ENCODE data around the gene DNMT3L.

DNA sequence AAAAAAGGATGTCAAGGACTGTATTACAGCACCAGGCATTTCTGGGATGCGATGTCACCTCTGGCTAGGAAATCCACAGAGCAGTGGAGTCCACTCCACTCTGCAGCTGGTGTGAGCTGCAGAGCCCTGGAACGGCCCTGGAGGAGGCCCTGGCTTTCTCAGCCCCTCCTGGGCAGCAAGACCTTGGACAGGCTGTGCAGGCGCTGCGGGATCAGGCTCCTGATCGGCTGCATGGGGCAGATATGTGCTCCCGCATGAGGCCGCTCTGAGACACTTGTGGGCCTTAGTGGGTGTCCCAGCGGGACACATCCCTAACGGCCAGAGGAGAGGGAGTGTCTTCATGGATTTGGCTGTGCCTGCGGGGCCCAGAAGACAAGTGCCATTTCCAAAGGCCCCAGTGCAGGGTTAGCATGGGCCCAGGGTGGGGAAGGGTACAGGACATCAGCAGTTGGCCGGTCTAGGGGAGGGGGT lies 6.2 kb downstream of the DNMT3L start:
- TF ChIP-seq MYC (IDR thresholded peaks at IDR 0.05; ENCODE audit: low read depth, low read length) (no peak), POLR2A (IDR thresholded peaks at IDR 0.05; ENCODE audit: extremely low read depth, insufficient read length) (no peak)
- TF ChIP-seq, protein P1, sequence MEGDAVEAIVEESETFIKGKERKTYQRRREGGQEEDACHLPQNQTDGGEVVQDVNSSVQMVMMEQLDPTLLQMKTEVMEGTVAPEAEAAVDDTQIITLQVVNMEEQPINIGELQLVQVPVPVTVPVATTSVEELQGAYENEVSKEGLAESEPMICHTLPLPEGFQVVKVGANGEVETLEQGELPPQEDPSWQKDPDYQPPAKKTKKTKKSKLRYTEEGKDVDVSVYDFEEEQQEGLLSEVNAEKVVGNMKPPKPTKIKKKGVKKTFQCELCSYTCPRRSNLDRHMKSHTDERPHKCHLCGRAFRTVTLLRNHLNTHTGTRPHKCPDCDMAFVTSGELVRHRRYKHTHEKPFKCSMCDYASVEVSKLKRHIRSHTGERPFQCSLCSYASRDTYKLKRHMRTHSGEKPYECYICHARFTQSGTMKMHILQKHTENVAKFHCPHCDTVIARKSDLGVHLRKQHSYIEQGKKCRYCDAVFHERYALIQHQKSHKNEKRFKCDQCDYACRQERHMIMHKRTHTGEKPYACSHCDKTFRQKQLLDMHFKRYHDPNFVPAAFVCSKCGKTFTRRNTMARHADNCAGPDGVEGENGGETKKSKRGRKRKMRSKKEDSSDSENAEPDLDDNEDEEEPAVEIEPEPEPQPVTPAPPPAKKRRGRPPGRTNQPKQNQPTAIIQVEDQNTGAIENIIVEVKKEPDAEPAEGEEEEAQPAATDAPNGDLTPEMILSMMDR (IDR thresholded peaks at IDR 0.05; ENCODE audit: low read depth, low read length): no peak
- TF ChIP-seq, protein P2, sequence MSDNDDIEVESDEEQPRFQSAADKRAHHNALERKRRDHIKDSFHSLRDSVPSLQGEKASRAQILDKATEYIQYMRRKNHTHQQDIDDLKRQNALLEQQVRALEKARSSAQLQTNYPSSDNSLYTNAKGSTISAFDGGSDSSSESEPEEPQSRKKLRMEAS (IDR thresholded peaks at IDR 0.05; ENCODE audit: low read depth, low read length): no peak
